ENCODE results near the gene MRNIP.

The MRNIP gene

GRCh38 chr5:179819296-179820126 is 39.1 kb downstream of the MRNIP start:
- Histone ChIP-seq H3K4me3 (ENCODE audit: low read length) (peak overlapping the region; percentile 57), H3K4me1 (ENCODE audit: control insufficient read depth, insufficient read depth, low read length) (peaks cover 57% of the 10 kb centered on the region), H3K36me3 (ENCODE audit: control insufficient read depth, insufficient read depth, low read length) (peaks cover 5% of the 10 kb centered on the region), H3K9me3 (ENCODE audit: control insufficient read depth, low read length) (no peaks in the 10 kb centered on the region), H3K27me3 (ENCODE audit: control insufficient read depth, insufficient read depth, low read length) (no peaks in the 10 kb centered on the region), H3K9ac (ENCODE audit: low read length) (peak overlapping the region; percentile 97)

- peaks cover 5% of the 10 kb centered on the region for H3K36me3 ChIP-seq (ENCODE audit: control insufficient read depth, insufficient read depth, low read length)
- H3K27me3 ChIP-seq (ENCODE audit: control insufficient read depth, insufficient read depth, low read length) = no peaks in the 10 kb centered on the region
- H3K9me3 ChIP-seq (ENCODE audit: control insufficient read depth, low read length) = no peaks in the 10 kb centered on the region
- H3K9ac ChIP-seq (ENCODE audit: low read length) = peak overlapping the region; percentile 97
- H3K4me3 ChIP-seq (ENCODE audit: low read length) = peak overlapping the region; percentile 63
- peaks cover 50% of the 10 kb centered on the region for H3K4me1 ChIP-seq (ENCODE audit: control insufficient read depth, insufficient read depth, low read length)
Measured at GRCh38 chr5:179818746-179819295, 39.8 kb downstream of the MRNIP start.

GRCh38 chr5:179817890-179818745 is 40.5 kb downstream of the MRNIP start:
- Histone ChIP-seq H3K4me1 (ENCODE audit: control insufficient read depth, insufficient read depth, low read length) (peaks cover 43% of the 10 kb centered on the region), H3K27me3 (ENCODE audit: control insufficient read depth, insufficient read depth, low read length) (no peaks in the 10 kb centered on the region), H3K36me3 (ENCODE audit: control insufficient read depth, insufficient read depth, low read length) (peaks cover 5% of the 10 kb centered on the region), H3K9me3 (ENCODE audit: control insufficient read depth, low read length) (no peaks in the 10 kb centered on the region), H3K9ac (ENCODE audit: low read length) (peak overlapping the region; percentile 74), H3K4me3 (ENCODE audit: low read length) (peak overlapping the region; percentile 63)

GRCh38 chr5:179817470-179817840 is 41.2 kb downstream of the MRNIP start:
- H3K36me3 ChIP-seq (ENCODE audit: control insufficient read depth, insufficient read depth, low read length) = peaks cover under 1% of the 10 kb centered on the region
- peak overlapping the region; percentile 55 for H3K9ac ChIP-seq (ENCODE audit: low read length)
- H3K9me3 ChIP-seq (ENCODE audit: control insufficient read depth, low read length) = no peaks in the 10 kb centered on the region
- no peak overlapping the region for H3K4me3 ChIP-seq (ENCODE audit: low read length)
- H3K27me3 ChIP-seq (ENCODE audit: control insufficient read depth, insufficient read depth, low read length) = no peaks in the 10 kb centered on the region
- H3K4me1 ChIP-seq (ENCODE audit: control insufficient read depth, insufficient read depth, low read length) = peaks cover 36% of the 10 kb centered on the region

- no peaks in the 10 kb centered on the region for H3K9me3 ChIP-seq (ENCODE audit: control insufficient read depth, low read length)
- H3K4me3 ChIP-seq (ENCODE audit: low read length) = no peak overlapping the region
- H3K27me3 ChIP-seq (ENCODE audit: control insufficient read depth, insufficient read depth, low read length) = no peaks in the 10 kb centered on the region
- peaks cover 31% of the 10 kb centered on the region for H3K4me1 ChIP-seq (ENCODE audit: control insufficient read depth, insufficient read depth, low read length)
- H3K36me3 ChIP-seq (ENCODE audit: control insufficient read depth, insufficient read depth, low read length) = no peaks in the 10 kb centered on the region
- H3K9ac ChIP-seq (ENCODE audit: low read length) = peak overlapping the region; percentile 55
Measured at GRCh38 chr5:179816796-179817469, 41.7 kb downstream of the MRNIP start.

- no peaks in the 10 kb centered on the region for H3K9me3 ChIP-seq (ENCODE audit: control insufficient read depth, low read length)
- no peak overlapping the region for H3K4me3 ChIP-seq (ENCODE audit: low read length)
- no peaks in the 10 kb centered on the region for H3K36me3 ChIP-seq (ENCODE audit: control insufficient read depth, insufficient read depth, low read length)
- H3K4me1 ChIP-seq (ENCODE audit: control insufficient read depth, insufficient read depth, low read length) = peaks cover 31% of the 10 kb centered on the region
- H3K9ac ChIP-seq (ENCODE audit: low read length) = peak overlapping the region; percentile 55
- H3K27me3 ChIP-seq (ENCODE audit: control insufficient read depth, insufficient read depth, low read length) = no peaks in the 10 kb centered on the region
Measured at GRCh38 chr5:179816401-179816795, 42.2 kb downstream of the MRNIP start.

- Histone ChIP-seq H3K4me3 (ENCODE audit: low read length) (no peak overlapping the region), H3K4me1 (ENCODE audit: control insufficient read depth, insufficient read depth, low read length) (peaks cover 31% of the 10 kb centered on the region), H3K27me3 (ENCODE audit: control insufficient read depth, insufficient read depth, low read length) (no peaks in the 10 kb centered on the region), H3K9ac (ENCODE audit: low read length) (no peak overlapping the region), H3K36me3 (ENCODE audit: control insufficient read depth, insufficient read depth, low read length) (no peaks in the 10 kb centered on the region), H3K9me3 (ENCODE audit: control insufficient read depth, low read length) (no peaks in the 10 kb centered on the region)
Measured at GRCh38 chr5:179815491-179816249, 42.9 kb downstream of the MRNIP start.

- no peaks in the 10 kb centered on the region for H3K36me3 ChIP-seq (ENCODE audit: control insufficient read depth, insufficient read depth, low read length)
- H3K9ac ChIP-seq (ENCODE audit: low read length) = no peak overlapping the region
- no peaks in the 10 kb centered on the region for H3K27me3 ChIP-seq (ENCODE audit: control insufficient read depth, insufficient read depth, low read length)
- H3K4me3 ChIP-seq (ENCODE audit: low read length) = no peak overlapping the region
- H3K9me3 ChIP-seq (ENCODE audit: control insufficient read depth, low read length) = no peaks in the 10 kb centered on the region
- H3K4me1 ChIP-seq (ENCODE audit: control insufficient read depth, insufficient read depth, low read length) = peaks cover 16% of the 10 kb centered on the region
Measured at GRCh38 chr5:179814090-179814489, 44.5 kb downstream of the MRNIP start.

GRCh38 chr5:179812997-179813607 is 45.5 kb downstream of the MRNIP start:
- Histone ChIP-seq H3K4me1 (ENCODE audit: control insufficient read depth, insufficient read depth, low read length) (peaks cover 11% of the 10 kb centered on the region), H3K27me3 (ENCODE audit: control insufficient read depth, insufficient read depth, low read length) (no peaks in the 10 kb centered on the region), H3K9ac (ENCODE audit: low read length) (no peak overlapping the region), H3K9me3 (ENCODE audit: control insufficient read depth, low read length) (no peaks in the 10 kb centered on the region), H3K4me3 (ENCODE audit: low read length) (no peak overlapping the region), H3K36me3 (ENCODE audit: control insufficient read depth, insufficient read depth, low read length) (no peaks in the 10 kb centered on the region)

- Histone ChIP-seq H3K27me3 (ENCODE audit: control insufficient read depth, insufficient read depth, low read length) (no peaks in the 10 kb centered on the region), H3K9ac (ENCODE audit: low read length) (no peak overlapping the region), H3K4me3 (ENCODE audit: low read length) (no peak overlapping the region), H3K9me3 (ENCODE audit: control insufficient read depth, low read length) (no peaks in the 10 kb centered on the region), H3K4me1 (ENCODE audit: control insufficient read depth, insufficient read depth, low read length) (peaks cover 9% of the 10 kb centered on the region), H3K36me3 (ENCODE audit: control insufficient read depth, insufficient read depth, low read length) (no peaks in the 10 kb centered on the region)
Measured at GRCh38 chr5:179812135-179812825, 46.3 kb downstream of the MRNIP start.

Measured in mucosa of stomach (tissue), 1 donor.